Measurements from ENCODE around the gene PCCA. TPM values are rescaled to one million over a fixed set of nuclear protein-coding genes. Genes with fewer than 3 reads are reported as not detected.

PCCA gene
- total RNA-seq, 1 experiment from 2014 or later: 52.8 TPM

DNA sequence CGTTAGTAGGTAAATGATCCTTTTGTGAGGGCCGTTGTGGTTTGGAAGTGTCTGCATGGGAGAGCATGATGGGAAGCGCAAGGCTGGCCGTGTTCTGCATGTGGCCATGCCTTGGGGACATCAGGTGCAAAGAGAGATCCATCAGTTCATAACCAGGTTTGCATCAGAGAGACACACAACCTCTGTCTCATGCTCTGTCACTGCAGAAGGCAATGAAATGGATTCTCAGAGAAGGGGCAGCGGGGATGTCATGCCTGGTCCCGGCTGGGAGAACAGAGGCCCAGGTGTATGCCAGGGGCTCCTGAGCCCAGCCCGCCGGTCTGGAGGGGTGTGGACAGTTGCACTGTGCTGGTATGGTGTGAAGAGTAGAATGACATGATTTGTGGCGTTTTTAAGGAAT is 439.5 kb downstream of the PCCA start (continued):
- TF ChIP-seq, protein P1, sequence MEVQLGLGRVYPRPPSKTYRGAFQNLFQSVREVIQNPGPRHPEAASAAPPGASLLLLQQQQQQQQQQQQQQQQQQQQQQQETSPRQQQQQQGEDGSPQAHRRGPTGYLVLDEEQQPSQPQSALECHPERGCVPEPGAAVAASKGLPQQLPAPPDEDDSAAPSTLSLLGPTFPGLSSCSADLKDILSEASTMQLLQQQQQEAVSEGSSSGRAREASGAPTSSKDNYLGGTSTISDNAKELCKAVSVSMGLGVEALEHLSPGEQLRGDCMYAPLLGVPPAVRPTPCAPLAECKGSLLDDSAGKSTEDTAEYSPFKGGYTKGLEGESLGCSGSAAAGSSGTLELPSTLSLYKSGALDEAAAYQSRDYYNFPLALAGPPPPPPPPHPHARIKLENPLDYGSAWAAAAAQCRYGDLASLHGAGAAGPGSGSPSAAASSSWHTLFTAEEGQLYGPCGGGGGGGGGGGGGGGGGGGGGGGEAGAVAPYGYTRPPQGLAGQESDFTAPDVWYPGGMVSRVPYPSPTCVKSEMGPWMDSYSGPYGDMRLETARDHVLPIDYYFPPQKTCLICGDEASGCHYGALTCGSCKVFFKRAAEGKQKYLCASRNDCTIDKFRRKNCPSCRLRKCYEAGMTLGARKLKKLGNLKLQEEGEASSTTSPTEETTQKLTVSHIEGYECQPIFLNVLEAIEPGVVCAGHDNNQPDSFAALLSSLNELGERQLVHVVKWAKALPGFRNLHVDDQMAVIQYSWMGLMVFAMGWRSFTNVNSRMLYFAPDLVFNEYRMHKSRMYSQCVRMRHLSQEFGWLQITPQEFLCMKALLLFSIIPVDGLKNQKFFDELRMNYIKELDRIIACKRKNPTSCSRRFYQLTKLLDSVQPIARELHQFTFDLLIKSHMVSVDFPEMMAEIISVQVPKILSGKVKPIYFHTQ (CRISPR knock-in tag; IDR thresholded peaks at IDR 0.05): no peak

DNA sequence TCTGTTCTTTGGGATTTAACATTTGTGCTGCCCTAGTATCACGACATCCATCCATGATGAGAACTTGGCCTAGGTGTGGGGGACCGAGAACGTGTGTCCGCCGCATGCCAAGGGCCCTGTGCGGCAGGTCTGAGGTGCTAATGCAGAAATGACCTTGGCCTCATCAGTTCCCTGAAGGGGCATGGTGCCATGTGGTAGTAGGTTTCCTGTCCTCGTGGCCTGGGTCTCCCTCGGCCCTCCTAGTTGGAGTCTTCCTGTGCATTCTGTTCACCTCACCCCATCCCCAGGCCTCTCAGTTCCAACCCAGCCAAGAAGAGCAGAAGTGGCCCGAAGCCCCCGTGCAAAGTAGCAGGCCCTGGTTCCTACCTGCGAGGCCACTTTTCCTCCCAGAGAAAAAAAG is 439.9 kb downstream of the PCCA start:
- Mint-ChIP-seq H3K4me3 (no peak overlapping the region), H3K27ac (no peak overlapping the region; the same call in 1 of the 2 replicates), H3K9me3 (no peaks in the 10 kb centered on the region), H3K27me3 (ENCODE audit: low read depth) (no peaks in the 10 kb centered on the region), H3K4me1 (peaks cover 41% of the 10 kb centered on the region), H3K36me3 (peaks cover 17% of the 10 kb centered on the region)
- ChIA-PET POLR2A (no interaction called here), CTCF (no interaction called here)
- TF ChIP-seq JUN (CRISPR knock-in tag; IDR thresholded peaks at IDR 0.05): no peak
- TF ChIP-seq NR3C1 (CRISPR knock-in tag; conservative IDR thresholded peaks at IDR 0.05; ENCODE audit: low read depth): no peak
- no peak for TF ChIP-seq OVOL2 (CRISPR knock-in tag; IDR thresholded peaks at IDR 0.05; ENCODE audit: borderline replicate concordance)
- TF ChIP-seq PRRX2 (CRISPR knock-in tag; IDR thresholded peaks at IDR 0.05): no peak
- TF ChIP-seq EMX1 (CRISPR knock-in tag; IDR thresholded peaks at IDR 0.05): no peak
- no peak for TF ChIP-seq CREM (CRISPR knock-in tag; IDR thresholded peaks at IDR 0.05)
- no peak for TF ChIP-seq JAZF1 (CRISPR knock-in tag; IDR thresholded peaks at IDR 0.05)
- TF ChIP-seq ZBTB21 (CRISPR knock-in tag; IDR thresholded peaks at IDR 0.05; ENCODE audit: borderline replicate concordance): no peak
- TF ChIP-seq SMAD4 (CRISPR knock-in tag; IDR thresholded peaks at IDR 0.05): no peak
- TF ChIP-seq, protein P2, sequence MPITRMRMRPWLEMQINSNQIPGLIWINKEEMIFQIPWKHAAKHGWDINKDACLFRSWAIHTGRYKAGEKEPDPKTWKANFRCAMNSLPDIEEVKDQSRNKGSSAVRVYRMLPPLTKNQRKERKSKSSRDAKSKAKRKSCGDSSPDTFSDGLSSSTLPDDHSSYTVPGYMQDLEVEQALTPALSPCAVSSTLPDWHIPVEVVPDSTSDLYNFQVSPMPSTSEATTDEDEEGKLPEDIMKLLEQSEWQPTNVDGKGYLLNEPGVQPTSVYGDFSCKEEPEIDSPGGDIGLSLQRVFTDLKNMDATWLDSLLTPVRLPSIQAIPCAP (CRISPR knock-in tag; IDR thresholded peaks at IDR 0.05): no peak
- TF ChIP-seq, protein P3, sequence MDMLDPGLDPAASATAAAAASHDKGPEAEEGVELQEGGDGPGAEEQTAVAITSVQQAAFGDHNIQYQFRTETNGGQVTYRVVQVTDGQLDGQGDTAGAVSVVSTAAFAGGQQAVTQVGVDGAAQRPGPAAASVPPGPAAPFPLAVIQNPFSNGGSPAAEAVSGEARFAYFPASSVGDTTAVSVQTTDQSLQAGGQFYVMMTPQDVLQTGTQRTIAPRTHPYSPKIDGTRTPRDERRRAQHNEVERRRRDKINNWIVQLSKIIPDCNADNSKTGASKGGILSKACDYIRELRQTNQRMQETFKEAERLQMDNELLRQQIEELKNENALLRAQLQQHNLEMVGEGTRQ (CRISPR knock-in tag; IDR thresholded peaks at IDR 0.05): no peak
- no peak for TF ChIP-seq RORB (CRISPR knock-in tag; IDR thresholded peaks at IDR 0.05)
- no peak for TF ChIP-seq ZNF121 (CRISPR knock-in tag; IDR thresholded peaks at IDR 0.05)
- TF ChIP-seq ZNF423 (CRISPR knock-in tag; IDR thresholded peaks at IDR 0.05): no peak
- TF ChIP-seq, protein P4, sequence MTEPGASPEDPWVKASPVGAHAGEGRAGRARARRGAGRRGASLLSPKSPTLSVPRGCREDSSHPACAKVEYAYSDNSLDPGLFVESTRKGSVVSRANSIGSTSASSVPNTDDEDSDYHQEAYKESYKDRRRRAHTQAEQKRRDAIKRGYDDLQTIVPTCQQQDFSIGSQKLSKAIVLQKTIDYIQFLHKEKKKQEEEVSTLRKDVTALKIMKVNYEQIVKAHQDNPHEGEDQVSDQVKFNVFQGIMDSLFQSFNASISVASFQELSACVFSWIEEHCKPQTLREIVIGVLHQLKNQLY (CRISPR knock-in tag; IDR thresholded peaks at IDR 0.05): no peak
- TF ChIP-seq, protein P5, sequence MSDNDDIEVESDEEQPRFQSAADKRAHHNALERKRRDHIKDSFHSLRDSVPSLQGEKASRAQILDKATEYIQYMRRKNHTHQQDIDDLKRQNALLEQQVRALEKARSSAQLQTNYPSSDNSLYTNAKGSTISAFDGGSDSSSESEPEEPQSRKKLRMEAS (CRISPR knock-in tag; IDR thresholded peaks at IDR 0.05): no peak
- no peak for TF ChIP-seq TEAD4 (CRISPR knock-in tag; IDR thresholded peaks at IDR 0.05)
- TF ChIP-seq, protein P6, sequence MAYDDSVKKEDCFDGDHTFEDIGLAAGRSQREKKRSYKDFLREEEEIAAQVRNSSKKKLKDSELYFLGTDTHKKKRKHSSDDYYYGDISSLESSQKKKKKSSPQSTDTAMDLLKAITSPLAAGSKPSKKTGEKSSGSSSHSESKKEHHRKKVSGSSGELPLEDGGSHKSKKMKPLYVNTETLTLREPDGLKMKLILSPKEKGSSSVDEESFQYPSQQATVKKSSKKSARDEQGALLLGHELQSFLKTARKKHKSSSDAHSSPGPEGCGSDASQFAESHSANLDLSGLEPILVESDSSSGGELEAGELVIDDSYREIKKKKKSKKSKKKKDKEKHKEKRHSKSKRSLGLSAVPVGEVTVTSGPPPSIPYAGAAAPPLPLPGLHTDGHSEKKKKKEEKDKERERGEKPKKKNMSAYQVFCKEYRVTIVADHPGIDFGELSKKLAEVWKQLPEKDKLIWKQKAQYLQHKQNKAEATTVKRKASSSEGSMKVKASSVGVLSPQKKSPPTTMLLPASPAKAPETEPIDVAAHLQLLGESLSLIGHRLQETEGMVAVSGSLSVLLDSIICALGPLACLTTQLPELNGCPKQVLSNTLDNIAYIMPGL (CRISPR knock-in tag; IDR thresholded peaks at IDR 0.05): no peak
- no peak for TF ChIP-seq MXD4 (CRISPR knock-in tag; IDR thresholded peaks at IDR 0.05; ENCODE audit: borderline replicate concordance)
- DNase-seq (ENCODE audit: low spot score) (no peak), ATAC-seq (no peak)
